Measurements from ENCODE around the gene GALNT11. TPM values are rescaled to one million over a fixed set of nuclear protein-coding genes. Genes with fewer than 3 reads are reported as not detected.

Gene GALNT11
- polyA plus RNA-seq, 2 of the 4 experiments (the other 2 are of a cell fraction) = 27.4 to 44.3 TPM

DNA sequence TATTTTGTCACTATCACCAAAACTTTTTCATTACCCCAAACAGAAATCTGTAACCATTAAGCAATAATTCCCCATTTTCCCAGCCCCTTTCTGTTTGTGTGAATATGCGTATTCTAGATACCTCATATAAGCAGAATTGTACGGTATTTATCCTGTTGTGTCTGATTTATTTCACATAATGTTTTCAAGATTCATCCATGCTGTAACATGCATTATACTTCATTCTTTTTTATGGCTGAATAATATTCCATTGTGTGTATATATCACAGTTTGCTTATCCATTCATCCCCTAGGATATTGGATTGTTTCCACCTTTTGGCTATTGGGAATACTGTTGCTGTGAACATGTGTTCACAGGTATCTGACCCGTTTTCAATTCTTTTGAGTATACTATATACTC lies 26.5 kb downstream of the GALNT11 start:
- ChIA-PET POLR2A (no interaction called here), CTCF (no interaction called here)

GRCh38 chr7:152052771-152053170 lies 27.3 kb downstream of the GALNT11 start:
- CTCF ChIA-PET = no interaction called here
- no peak for FAIRE-seq
- H3K4me1 ChIP-seq = no peaks in the 10 kb centered on the region; the same call in 2 of the 3 replicates
- no peak for TF ChIP-seq JUN (IDR thresholded peaks at IDR 0.05)
- TF ChIP-seq, protein P1, sequence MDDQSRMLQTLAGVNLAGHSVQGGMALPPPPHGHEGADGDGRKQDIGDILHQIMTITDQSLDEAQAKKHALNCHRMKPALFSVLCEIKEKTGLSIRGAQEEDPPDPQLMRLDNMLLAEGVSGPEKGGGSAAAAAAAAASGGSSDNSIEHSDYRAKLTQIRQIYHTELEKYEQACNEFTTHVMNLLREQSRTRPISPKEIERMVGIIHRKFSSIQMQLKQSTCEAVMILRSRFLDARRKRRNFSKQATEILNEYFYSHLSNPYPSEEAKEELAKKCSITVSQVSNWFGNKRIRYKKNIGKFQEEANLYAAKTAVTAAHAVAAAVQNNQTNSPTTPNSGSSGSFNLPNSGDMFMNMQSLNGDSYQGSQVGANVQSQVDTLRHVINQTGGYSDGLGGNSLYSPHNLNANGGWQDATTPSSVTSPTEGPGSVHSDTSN (IDR thresholded peaks at IDR 0.05) = no peak
- TF ChIP-seq EHMT2 (IDR thresholded peaks at IDR 0.05; ENCODE audit: low read depth) = no peak
- TF ChIP-seq POLR2AphosphoS2 (conservative IDR thresholded peaks at IDR 0.05; ENCODE audit: low read length) = no peak
- TF ChIP-seq ZSCAN20 (CRISPR knock-in tag; IDR thresholded peaks at IDR 0.05) = no peak
- TF ChIP-seq BCL3 (IDR thresholded peaks at IDR 0.05) = no peak
- no peak for TF ChIP-seq E2F6 (IDR thresholded peaks at IDR 0.05; ENCODE audit: borderline replicate concordance, low read depth)
- no peak for TF ChIP-seq CHD2 (IDR thresholded peaks at IDR 0.05; ENCODE audit: low read length, partially characterized antibody)
- TF ChIP-seq RCOR1 (IDR thresholded peaks at IDR 0.05; ENCODE audit: low read depth, low read length) = no peak
- TF ChIP-seq POLR2A (IDR thresholded peaks at IDR 0.05; ENCODE audit: low read length) = no peak
- no peak for TF ChIP-seq RNF2 (IDR thresholded peaks at IDR 0.05; ENCODE audit: borderline replicate concordance, low read depth)
- TF ChIP-seq CBX8 (IDR thresholded peaks at IDR 0.05) = no peak
- TF ChIP-seq HOXB13 (CRISPR knock-in tag; IDR thresholded peaks at IDR 0.05; ENCODE audit: low read depth) = no peak
- TF ChIP-seq, protein P2, sequence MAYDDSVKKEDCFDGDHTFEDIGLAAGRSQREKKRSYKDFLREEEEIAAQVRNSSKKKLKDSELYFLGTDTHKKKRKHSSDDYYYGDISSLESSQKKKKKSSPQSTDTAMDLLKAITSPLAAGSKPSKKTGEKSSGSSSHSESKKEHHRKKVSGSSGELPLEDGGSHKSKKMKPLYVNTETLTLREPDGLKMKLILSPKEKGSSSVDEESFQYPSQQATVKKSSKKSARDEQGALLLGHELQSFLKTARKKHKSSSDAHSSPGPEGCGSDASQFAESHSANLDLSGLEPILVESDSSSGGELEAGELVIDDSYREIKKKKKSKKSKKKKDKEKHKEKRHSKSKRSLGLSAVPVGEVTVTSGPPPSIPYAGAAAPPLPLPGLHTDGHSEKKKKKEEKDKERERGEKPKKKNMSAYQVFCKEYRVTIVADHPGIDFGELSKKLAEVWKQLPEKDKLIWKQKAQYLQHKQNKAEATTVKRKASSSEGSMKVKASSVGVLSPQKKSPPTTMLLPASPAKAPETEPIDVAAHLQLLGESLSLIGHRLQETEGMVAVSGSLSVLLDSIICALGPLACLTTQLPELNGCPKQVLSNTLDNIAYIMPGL (CRISPR knock-in tag; IDR thresholded peaks at IDR 0.05; ENCODE audit: borderline replicate concordance) = no peak
- no peak for TF ChIP-seq BHLHE40 (IDR thresholded peaks at IDR 0.05; ENCODE audit: low read depth, low read length)
- TF ChIP-seq RAD21 (conservative IDR thresholded peaks at IDR 0.05 in 1 of 2, IDR thresholded peaks at IDR 0.05 in 1 of 2) = no peak
- TF ChIP-seq HDAC2 (IDR thresholded peaks at IDR 0.05) = no peak

More for the DNA sequence above, 26.5 kb downstream of the GALNT11 start:
- no peak overlapping the region for H3K4me2 ChIP-seq
- no peaks in the 10 kb centered on the region; the same call in 2 of the 3 replicates for H3K4me1 ChIP-seq
- no peak for FAIRE-seq
- no peaks in the 10 kb centered on the region for H3K9me3 ChIP-seq
- no peak overlapping the region for H3K4me3 ChIP-seq
- WGBS (ENCODE audit: missing lambda C conversion rate) = 95% methylated on average over 3 of the region's 3 CpGs
- no peak for DNase-seq (ENCODE audit: low read depth in 1 of 2, low spot score in 1 of 2)
- TF ChIP-seq RNF2 (IDR thresholded peaks at IDR 0.05; ENCODE audit: borderline replicate concordance, low read depth) (no peak), POLR2A (IDR thresholded peaks at IDR 0.05; ENCODE audit: low read length) (no peak), GATA3 (IDR thresholded peaks at IDR 0.05; ENCODE audit: borderline replicate concordance) (no peak), REST (IDR thresholded peaks at IDR 0.05) (no peak), HES2 (IDR thresholded peaks at IDR 0.05) (no peak), MAZ (IDR thresholded peaks at IDR 0.05; ENCODE audit: borderline replicate concordance, low read depth, low read length) (no peak)
- TF ChIP-seq, protein P2 (CRISPR knock-in tag; IDR thresholded peaks at IDR 0.05; ENCODE audit: borderline replicate concordance) = no peak
- no peak for ATAC-seq
- no peak overlapping the region for H3K27ac ChIP-seq

More at GRCh38 chr7:152052771-152053170, 27.3 kb downstream of the GALNT11 start:
- ATAC-seq = no peak
- no peak overlapping the region for H3K4me3 ChIP-seq
- WGBS (ENCODE audit: missing lambda C conversion rate) = 84% methylated on average over 4 of the region's 4 CpGs
- H3K27ac ChIP-seq = no peak overlapping the region
- no peak overlapping the region for H3K4me2 ChIP-seq
- DNase-seq (ENCODE audit: low read depth in 1 of 2, low spot score in 1 of 2) = no peak
- POLR2A ChIA-PET = no interaction called here
- H3K9me3 ChIP-seq = no peaks in the 10 kb centered on the region

Data from A549 (cell line).